ENCODE measurements around the gene TMC2. TPM values are rescaled to one million over a fixed set of nuclear protein-coding genes. Genes with fewer than 3 reads are reported as not detected.

Gene TMC2
- polyA plus RNA-seq, 1 donor: 0.10 TPM

DNA sequence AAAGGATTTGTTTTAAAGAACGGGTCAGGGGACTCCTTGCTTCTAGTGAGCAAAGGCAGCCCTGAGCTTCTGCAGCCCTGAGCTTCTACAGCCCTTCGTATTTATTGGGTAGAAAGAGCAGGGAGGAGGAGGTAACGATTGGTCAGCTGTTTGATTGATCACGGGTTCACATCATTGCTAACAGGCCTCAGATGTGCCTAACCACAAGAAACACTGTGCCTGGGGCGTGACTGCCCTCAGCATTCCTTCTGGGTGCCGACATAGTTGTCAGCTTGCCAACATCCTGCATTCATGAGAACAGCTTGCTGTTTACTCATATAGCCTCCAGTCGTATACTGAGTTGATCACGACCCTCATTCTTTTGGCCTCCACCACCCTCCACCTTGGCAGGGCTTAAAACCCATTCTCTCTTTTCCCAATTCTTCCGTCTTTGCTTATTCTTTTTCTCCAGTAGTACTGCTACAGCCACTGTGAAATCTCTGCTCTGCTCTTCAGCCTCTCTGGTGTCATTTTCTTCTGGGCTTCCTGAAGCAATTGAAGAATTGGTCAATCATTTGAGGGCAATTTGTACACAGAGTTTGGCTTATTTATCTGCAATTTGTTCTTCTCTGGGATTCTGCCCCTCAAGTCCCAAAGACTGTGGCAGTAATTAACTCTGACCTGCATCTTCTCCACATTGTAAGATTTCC, 90.6 kb downstream of the TMC2 start:
- no peak for DNase-seq (ENCODE audit: low read depth)

GRCh38 chr20:2631228-2631627, 94.9 kb downstream of the TMC2 start:
- no peak for DNase-seq (ENCODE audit: low read depth)

GRCh38 chr20:2633381-2633780, 97.0 kb downstream of the TMC2 start:
- no peak for DNase-seq (ENCODE audit: low read depth)

- DNase-seq (ENCODE audit: low read depth): no peak
Measured at GRCh38 chr20:2637246-2637645, 100.9 kb downstream of the TMC2 start.

- DNase-seq (ENCODE audit: low read depth): no peak
Measured at GRCh38 chr20:2640260-2640659, 103.9 kb downstream of the TMC2 start.

- no peak for DNase-seq (ENCODE audit: low read depth)
Measured at GRCh38 chr20:2640899-2641298, 104.5 kb downstream of the TMC2 start.

- DNase-seq (ENCODE audit: low read depth): no peak
Measured at GRCh38 chr20:2643708-2644107, 107.3 kb downstream of the TMC2 start.

- no peak for DNase-seq (ENCODE audit: low read depth)
Measured at GRCh38 chr20:2651772-2652723, 115.7 kb downstream of the TMC2 start, which contains the start of gene NOP56. NOP56 (plus strand) TSS chr20:2652632; CDS start chr20:2652661, 29 bp downstream.

GRCh38 chr20:2652724-2653555, 116.6 kb downstream of the TMC2 start:
- DNase-seq (ENCODE audit: low read depth): no peak

DNA sequence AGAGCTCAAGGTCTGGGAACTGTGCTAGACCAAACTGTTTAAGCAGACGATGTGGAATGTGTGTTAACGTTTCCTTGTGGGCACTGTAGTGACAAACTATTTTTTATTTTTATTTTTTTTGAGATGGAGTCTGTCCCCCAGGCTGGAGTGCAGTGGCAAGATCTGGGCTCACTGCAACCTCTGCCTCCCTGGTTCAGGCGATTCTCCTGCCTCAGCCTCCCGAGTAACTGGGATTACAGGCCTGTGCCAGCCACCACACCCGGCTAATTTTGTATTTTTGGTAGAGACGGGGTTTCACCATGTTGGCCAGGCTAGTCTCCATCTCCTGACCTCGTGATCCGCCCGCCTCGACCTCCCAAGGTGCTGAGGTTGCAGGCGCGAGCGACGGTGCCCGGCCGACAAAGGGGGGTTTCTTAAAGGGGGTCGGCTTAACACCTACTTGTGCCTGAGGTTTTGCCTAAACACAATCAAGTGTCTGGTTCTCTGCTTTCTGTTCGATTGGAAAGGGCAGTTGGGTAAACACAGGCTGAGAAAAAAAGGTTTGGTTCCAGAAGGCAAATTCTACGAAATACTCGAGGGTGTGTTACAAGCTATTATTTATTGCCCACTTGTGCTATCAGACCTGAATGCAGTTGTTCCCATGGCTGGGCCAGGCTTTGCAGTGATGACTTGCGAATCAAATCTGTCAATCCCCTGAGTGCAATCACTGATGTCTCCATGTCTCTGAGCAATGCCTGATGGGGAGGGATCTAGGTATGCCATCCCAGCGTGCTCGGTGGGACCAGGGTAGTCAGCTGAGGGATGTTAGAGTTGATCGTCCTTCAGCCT, 117.4 kb downstream of the TMC2 start:
- no peak for DNase-seq (ENCODE audit: low read depth)

GRCh38 chr20:2654384-2654822, 118.0 kb downstream of the TMC2 start:
- no peak for DNase-seq (ENCODE audit: low read depth)

GRCh38 chr20:2654831-2655230, 118.5 kb downstream of the TMC2 start:
- no peak for DNase-seq (ENCODE audit: low read depth)

GRCh38 chr20:2655331-2656116, 119.2 kb downstream of the TMC2 start:
- DNase-seq (ENCODE audit: low read depth): no peak

DNA sequence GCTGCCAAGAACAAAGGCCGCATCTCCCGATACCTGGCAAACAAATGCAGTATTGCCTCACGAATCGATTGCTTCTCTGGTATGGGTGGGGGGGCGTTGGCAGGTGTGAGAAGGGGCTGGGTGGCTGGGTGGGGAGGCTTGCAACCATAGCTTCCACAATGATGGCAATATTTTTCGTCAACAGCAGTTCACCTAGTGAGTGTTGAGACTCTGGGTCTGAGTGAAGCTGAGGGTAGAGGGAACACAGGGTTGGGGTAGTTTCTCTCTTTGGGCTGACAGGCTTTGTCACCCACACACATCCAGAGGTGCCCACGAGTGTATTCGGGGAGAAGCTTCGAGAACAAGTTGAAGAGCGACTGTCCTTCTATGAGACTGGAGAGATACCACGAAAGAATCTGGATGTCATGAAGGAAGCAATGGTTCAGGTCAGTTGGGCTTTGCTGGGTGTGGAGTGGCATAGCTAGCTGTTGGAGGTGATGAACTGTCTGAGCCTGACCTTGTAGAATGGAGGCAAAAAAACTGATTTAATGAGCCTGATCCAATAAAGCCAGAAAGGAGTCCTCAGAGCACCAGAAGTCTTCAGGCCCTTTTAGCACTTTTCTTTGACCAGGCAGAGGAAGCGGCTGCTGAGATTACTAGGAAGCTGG, 120.2 kb downstream of the TMC2 start:
- DNase-seq (ENCODE audit: low read depth): no peak

GRCh38 chr20:2657241-2657640, 120.9 kb downstream of the TMC2 start:
- DNase-seq (ENCODE audit: low read depth): no peak

GRCh38 chr20:2657674-2658073, 121.3 kb downstream of the TMC2 start:
- no peak for DNase-seq (ENCODE audit: low read depth)

- DNase-seq (ENCODE audit: low read depth): no peak
Measured at GRCh38 chr20:2658414-2659354, 122.3 kb downstream of the TMC2 start.

DNA sequence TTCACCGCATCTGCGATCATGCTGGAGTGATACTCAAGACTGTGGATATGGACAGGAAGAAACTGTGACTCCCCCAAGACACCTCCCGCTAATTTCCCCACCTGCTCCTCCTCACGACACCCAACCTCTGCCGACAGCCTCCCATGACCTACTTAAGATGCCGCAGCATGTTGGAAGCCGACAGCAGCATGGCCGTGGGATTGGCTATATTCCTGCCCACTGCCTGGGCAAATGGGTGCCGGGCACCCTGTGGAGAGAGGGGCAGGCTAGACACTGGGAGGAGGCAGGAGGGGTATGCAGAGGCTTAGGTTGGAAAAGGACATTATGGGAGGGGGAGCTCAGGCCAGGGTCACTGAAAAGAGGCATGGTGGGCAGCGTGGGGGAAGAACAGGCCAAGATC, 123.2 kb downstream of the TMC2 start:
- DNase-seq (ENCODE audit: low read depth): no peak
